Measurements from ENCODE around the gene C1orf53.

Gene C1orf53

GRCh38 chr1:197908716-197909220, 6.3 kb downstream of the C1orf53 start:
- DNase-seq = no peak

DNA sequence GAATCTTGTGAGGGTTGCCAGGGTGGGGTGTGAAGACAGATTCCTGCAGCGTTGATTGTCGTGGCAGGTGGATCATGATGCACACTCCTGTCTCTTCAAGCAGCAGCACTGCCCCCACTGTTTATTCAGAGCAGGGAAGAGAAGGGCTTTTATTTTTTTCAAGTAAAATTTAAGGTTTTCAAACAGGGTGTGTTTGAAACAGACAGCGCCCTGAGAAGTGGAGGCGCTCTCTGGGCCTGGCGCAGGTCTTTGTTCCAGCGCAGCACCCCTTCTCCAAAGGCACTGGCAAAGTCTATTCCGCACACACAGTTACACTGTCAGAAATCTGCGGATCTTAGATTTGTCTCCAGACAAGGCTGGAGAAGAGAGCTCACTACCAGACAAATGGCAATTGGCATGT, 7.0 kb downstream of the C1orf53 start:
- no peak for DNase-seq

DNA sequence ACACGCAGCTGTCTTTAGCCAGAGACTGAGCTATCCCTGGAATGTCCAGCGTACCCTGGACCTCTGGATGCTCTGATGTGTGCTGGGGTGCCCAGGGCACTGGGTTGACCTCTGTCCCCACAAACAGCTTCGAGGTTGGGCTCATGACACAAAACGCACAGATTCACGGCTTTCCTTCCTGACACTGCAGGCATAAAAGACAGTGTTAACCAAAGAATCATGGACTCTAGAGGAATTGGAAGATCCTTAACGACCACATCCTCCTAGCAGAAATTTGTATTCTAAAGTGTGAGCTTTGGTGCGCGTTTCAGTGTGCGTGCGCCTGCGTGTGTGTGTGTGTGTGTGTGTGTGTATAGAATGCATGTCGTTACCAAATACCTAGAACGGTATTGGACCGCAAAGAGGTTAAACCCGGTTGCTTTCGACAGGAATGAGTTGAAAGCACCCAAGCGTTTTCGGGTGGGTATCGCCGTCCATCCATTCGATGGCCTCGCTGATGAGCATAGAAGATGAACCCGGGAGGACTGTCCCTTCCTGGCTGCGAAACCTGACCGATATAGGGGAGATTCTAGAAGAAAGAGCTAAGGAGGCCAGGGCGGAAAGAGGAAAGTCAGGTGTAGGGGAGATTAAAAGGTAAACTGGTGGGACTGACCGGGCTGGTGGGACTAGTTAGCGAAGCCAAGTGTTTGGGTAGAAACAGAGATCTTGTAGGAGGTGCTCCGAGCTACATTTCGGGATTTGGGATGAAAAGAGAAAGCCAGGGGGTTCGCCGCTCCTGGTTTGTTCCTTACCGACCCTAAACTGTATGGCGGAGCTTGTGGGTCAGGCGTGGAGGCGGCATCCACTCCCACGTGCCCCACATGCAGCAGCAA, 7.9 kb downstream of the C1orf53 start:
- DNase-seq = no peak

DNA sequence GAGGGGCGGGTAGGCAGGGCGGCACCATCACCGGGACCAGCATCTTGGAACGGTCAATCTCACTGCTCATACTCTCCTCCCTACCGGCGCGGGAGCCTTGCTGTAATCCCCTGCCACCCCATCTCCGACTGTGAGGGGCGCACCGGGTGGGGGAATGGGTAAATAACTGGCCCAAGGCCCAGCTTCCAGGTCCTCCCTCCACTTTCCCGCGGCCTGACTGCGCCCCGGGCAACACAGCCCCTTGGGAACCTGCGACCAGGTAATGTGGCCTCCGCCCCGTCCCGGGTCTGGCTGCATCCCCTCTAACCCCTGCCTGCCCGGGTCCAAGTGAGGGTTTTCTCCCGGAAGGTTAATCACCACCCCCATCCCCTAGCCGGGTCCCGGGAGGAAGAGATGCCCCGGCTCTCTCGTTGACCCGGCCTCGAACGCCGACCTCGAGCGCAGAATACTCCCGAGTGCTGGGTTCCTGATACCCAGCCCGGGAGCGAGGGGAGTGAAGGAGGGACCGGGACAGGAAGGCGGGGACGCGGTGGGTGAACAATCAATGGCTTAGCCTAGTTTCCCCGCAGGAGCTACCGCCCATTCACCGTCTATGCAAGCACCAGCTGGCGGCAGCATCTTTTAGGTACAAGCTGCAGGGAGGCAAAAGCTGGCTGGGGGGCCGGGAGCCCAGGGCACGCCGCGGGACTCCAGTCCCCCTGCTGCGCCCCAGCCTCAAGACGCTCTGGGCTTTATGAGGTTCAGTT, 8.9 kb downstream of the C1orf53 start:
- no peak for DNase-seq

DNA sequence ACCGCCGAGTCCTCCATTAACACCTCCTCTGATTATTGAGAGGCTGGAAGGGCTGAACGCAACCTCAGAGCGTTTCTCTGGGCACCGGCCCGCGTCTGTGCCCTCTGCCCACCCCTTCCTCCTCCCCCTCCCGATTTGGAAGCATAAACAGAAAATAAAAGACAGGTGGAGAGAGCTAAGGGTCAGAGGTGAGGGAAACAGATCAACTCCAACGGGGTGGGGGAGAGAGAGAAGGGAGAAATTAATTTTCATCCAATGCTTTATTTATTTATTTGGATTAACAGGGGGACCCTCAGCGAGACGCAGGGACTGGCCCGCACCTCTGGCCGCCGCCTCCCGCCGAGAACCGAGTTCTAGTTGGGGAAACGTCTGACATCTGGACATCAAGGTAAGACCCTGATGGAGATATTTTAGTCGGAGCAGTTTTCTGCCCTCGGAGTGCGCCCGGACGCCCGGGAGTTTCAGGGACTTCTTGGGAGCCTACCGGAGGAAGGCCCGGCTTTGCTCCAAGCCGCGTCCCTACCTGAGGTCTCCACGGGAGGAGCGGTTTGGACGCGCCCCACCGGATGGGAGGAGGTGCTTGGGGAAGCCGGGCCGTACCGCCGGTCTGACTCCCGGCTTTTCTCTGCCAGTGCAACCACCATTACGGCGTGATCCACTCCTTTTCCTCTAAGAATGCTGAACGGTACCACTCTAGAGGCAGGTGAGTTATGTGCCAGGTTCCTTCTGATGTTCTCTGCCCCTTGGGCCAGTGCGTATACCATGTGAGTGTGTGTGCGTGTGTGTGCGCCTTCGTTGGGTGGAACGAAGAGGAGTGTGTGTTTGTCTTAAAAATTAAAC, 9.6 kb downstream of the C1orf53 start:
- DNase-seq = no peak

DNA sequence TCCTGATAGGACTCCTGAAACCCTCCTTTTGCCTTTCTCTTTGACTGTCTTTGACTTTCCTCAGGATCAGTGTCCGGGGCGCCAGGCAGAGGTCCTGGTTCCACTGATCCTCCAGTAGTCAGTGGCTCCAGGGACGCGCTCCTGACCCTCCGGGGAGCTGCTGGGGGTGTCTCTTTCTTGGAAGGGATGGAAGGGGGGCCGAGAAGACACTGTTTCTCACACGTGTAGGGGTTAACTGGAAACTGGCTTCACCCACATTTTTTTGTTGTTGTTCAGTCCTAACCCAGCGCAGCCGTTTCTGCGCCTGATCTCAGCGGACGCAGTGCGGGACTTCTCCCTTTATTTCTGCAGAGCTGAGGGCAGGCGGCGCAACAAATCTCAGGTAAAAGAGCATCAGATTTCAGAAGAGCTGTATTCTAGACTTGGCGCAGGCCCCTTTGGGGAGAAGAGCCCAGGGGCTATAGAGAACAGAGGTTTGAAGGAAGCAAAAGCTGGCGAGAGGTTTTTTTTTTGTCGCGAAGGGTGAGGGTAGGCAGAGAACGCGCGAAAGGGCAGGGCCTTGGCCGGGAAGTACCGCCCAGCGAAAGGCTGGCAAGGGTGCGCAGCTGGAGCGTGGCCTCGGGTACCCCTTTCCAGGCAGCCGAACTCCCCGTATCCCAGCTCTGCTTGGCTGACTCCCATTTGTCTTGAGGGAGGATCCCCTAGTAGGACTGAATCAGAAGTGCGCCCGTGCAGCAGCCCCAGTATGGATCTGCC, 10.5 kb downstream of the C1orf53 start:
- no peak for DNase-seq

GRCh38 chr1:197913495-197914276, 11.3 kb downstream of the C1orf53 start:
- DNase-seq = no peak

DNA sequence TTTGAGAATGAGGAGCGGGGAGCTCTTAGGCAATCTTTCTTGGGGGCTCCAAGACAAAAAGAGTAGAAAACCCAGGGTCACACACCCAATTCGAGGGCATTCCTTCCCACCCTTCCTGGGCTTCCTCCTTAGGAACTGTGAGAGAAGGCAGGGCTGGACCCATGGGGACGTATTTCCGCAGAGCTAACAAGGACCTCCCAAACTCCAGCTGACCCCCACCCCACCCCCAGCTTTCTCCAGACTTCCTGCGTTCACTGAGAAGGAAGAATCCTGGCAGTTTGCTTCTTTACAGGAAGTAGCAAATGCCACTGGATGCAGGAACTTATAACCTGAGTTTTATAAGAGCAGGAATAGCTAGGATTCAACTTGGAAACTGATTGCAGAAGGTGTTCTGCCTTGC, 12.1 kb downstream of the C1orf53 start:
- DNase-seq = no peak

DNA sequence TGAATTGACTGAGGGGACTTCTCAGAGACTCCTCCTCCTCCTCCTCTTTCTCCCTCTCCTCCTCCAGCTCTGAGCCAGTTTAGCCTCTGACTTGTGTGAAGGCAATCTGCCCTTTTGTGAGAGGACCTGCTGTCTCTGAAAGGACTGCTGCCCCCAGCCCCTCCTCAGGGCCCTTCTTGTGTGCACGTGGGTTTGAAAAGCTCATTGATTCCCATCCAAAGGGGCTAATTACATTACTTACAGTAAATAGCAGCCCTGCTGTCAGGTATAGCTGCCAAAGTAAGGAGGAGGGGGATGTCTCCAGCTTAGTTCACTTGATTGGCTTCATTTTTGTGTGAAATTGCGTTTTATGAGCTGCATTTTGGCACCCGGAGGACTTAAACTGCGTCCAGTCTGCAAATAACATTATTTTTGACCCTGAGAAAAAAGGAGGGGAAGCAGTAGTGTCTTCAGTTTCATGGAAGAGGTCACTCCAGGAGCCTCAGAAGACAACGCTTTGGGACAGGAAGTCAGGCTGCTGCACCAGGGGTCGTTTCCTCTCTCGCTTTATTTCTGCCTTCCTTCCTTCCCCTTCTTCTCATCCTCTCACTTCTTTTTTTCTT, 12.9 kb downstream of the C1orf53 start:
- no peak for DNase-seq

DNA sequence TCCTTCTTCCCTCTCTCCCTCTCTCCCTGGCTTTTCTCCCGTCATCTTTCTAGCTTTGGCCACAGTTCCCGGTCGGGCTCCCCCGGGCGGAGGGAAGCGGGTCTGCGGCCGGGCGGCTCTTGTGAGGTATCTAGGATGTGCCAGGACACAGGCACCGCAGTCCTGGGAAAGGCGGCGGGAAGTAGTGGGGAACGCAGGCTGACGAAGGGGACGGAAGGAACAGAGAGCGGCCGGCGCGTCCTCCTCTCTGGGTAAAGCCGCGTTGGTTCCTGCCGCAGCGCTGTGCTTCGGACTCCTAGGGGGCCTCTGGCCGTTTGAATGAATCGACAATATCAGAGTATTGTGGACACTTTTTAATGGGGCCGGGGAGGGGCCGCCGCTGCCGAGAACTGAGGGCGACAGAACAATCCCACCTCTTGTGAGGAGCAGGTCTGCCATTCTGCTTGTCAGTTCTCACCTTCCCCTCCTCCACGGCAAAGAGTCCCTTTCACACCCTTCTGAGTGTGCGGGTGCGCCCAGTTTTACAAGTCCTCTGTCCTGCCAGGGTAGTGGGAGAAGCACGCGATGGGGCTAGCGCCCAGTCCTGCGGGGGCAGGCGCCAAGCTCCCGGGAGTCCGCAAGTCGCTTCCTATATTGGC, 13.6 kb downstream of the C1orf53 start:
- DNase-seq = no peak

GRCh38 chr1:197916500-197916983, 14.1 kb downstream of the C1orf53 start:
- no peak for DNase-seq

- no peak for DNase-seq
Observed at GRCh38 chr1:197917805-197918651, 15.6 kb downstream of the C1orf53 start.

- DNase-seq = no peak
Observed at GRCh38 chr1:197918807-197919345, 16.4 kb downstream of the C1orf53 start.

DNA sequence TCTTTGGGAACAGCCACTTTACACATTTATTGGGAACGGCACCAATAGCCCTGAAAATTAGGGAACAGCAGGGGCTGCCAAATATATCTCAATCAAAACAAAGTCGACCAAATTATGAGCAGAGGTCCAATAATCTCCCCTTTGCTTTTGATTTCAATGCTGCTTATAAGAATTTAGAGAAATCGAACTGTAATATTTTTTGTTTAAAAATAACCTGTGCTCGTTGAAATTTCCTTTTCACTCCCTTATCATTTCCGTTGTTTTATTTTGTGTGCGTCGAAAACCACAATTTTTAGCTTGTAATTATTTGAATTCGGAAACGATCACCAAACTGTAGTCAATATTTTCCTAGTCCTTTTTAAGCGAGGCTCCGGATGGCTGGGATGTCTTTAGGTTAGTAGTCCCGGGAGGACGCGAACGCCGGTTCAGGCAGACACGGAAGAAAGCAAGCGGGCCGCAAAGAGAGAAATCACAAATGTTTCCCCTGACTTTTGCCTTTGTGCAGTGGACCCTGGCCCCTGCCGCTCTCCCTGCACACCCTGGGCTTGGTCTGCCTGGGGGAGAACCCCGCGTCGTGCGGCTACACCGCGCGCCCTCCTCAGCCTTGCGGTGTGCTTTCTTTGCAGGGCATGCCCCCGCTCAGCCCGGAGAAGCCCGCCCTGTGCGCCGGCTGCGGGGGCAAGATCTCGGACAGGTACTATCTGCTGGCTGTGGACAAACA, 17.1 kb downstream of the C1orf53 start:
- no peak for DNase-seq

GRCh38 chr1:197920067-197920396, 17.6 kb downstream of the C1orf53 start:
- DNase-seq = no peak

DNA sequence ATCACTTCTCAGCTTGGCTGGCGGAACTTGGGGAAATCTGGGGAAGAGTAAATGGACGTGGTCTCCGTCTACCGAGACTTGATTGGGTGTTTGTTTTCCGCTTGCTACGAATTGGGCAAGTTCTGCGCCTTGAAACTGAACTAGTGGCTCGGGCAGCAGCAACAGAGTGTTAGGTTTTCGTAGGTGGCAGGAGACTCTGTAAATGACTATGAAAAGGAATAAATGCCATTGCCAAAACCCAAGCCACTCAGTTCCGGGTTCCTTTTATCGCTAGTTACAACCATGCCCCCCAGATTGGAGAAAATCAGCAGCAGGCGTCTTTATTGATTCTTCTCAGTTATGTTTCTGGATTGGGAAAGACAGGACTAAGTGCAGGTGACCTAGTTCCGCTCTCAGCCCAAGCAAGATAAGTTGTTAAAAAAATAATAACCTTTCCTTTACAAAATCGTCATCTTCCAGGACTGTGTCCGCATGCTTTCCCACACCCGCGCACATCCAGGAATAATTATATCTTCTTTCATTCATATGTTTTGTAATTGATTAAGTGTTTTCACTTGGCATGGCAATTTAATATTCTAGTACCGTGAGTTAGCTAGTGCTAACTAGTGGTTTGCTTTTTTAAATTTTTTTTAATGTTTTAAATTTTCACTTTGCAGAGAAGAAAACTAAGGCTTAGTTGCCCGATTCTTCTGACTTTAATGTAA, 18.1 kb downstream of the C1orf53 start:
- no peak for DNase-seq

DNA sequence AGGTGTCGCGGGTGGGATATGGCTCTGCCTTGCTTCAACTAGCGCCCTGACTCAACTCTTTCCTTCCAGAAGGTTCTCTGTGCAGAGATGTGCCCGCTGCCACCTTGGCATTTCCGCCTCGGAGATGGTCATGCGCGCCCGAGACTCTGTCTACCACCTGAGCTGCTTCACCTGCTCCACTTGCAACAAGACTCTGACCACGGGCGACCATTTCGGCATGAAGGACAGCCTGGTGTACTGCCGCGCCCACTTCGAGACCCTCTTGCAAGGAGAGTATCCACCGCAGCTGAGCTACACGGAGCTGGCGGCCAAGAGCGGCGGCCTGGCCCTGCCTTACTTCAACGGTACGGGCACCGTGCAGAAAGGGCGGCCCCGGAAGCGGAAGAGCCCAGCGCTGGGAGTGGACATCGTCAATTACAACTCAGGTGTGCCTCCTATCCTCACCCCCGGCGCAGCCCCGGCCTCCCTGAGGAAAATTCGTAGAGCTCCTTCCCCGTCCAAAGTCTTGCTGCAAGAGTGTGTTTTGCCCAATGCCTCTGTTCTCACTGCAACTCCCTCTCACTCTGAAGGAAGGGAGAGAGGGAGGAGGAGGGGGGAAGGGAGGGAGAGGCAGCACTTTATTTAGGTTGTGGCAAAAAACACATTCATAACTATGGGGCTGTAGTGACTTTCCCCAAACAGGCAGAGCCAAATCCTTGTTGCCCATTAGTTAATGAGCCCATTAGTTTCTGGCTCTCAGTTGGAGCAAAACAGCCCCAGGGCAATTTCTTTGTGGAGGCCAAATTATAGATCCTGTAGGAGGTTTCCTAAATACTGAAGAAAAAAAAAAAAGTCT, 19.0 kb downstream of the C1orf53 start:
- no peak for DNase-seq
